Measurements from ENCODE around the gene RPL36.

The RPL36 gene

DNA sequence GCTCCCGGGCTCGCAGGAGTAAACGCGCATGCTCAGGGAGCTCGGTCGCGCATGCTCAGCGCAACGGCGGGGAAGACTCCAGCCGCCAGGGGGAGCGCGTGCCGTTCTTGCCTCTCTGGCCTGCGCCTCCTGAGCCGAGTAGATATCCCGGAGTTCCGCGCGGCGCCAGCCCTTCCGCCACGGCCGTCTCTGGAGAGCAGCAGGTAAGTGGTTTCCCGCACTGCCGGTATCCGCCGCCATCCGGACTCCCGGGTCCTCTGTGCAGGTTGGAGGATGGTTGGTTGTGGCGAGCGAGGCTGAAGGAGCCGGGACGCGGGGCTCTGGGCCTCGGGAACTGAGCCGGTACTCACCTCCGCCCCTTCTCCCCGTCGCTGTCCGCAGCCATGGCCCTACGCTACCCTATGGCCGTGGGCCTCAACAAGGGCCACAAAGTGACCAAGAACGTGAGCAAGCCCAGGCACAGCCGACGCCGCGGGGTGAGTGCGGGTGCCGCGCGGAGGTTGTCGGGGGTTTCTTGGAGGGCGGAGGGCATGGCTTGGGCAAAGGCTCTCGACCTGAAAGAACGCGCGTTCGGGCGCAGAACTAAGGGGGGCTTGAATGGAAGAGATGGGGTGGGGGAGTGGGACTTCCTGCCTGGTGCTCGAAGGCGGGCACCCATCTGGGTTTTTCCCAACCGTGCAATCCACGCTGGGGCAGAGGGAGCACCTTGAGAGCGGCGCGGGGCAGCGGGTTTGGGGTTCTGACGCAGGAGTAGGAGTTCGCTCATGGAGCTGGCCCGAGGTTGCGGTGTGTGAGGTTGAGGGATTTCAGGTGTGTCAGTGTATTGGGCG lies at the start of gene RPL36:
Gene RPL36 (plus strand): TSS at position 171 of the 830 bp plus-strand sequence. CDS start 213 bp downstream, at position 384.
- peak; percentile 76 for DNase-seq (ENCODE audit: low read depth)

DNA sequence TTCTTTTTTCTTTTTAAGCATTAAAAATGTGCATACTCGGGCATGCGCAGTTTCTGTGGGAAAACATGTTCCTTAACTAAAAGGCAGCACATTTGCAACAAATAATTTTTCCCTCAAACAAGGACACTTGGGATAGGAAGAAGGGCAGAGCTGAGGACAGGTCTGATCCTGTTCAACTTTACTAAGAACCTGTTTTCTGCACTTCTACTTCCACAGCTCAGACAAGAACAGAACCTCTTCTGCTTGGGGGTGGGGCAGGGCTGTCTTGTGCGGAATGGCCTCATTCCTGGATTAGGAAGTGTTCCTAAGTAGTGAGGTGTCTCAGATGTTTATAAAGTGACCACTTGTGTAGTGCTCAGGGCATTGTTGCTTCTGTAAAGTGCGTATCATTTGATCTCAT lies 48.9 kb upstream of the RPL36 start:
- no peak for DNase-seq (ENCODE audit: low read depth)

DNA sequence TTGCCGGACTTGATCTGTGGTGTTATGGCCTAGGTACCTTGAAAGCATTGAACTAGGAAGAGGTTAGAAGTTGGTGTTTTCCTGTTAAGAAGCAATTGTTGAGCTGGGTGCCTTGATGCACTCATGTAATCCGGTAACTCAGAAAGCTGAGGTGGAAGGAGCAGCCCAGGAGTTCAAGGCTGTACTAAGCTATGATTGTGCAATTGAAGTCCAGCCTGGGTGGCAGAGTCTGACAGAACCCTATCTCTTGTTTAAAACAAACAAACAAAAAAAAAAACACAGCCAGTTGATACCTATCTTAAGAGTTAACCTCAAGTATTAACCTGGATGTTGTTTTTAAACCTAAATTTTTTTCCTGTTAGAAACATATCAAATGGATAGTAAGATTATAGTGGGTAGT lies 47.9 kb upstream of the RPL36 start:
- DNase-seq (ENCODE audit: low read depth): no peak

DNA sequence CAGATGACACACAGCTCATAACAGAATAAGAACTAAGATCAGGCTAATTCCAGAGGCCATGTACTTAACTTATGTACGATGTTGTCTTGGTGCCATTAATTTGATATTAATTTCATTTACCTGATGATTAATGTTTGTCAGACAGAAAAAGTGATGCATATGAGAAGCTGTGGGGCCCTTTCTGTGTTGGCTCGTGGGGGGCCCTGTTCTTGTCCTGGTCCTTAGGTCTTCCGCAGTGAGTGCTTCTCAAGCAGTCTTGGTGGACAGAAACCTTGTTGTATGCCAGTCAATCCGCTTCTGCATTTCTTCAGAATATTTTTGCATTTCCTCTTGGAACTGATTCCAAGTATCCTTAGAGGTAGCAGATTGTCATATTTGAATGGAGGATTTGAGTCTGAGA lies 47.0 kb upstream of the RPL36 start:
- no peak for DNase-seq (ENCODE audit: low read depth)

DNA sequence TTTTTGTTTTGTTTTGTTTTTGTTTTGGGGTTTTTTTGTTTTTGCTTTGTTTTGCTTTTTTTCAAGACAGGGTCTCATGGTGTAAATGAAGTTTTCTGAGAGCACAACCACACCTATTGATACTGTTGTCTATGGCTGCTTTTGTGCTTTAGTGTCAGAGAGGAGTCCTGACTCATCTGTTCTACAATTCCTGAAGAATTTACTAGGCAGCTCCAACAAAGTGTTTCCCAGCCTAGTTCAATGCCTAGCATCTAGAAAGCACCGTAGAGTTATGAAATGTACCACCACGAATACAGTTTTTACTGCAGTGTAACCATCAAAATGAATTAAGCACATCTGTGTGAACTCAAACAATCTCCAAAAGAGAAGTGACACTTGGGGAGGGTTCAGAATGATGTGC lies 46.1 kb upstream of the RPL36 start:
- no peak for DNase-seq (ENCODE audit: low read depth)

DNA sequence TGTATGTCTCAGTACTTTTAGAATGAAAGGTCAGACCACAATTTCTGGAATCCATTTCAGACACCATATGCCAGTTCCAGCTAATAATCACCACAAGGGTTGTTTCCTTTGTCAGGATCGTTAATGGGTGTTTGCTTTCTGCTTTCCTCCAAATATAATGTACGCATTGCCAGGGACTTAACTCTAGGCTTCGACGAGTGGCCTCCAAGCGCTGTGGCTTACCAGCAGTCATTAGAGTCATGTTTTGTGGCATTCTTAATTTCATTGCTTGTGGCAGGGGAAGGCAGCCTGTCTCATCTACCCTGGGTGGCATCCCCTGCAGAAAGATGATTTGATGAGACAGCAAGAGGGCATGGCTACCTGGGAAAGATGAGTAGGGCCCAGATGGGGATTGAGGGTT lies 44.7 kb upstream of the RPL36 start:
- no peak for DNase-seq (ENCODE audit: low read depth)

DNA sequence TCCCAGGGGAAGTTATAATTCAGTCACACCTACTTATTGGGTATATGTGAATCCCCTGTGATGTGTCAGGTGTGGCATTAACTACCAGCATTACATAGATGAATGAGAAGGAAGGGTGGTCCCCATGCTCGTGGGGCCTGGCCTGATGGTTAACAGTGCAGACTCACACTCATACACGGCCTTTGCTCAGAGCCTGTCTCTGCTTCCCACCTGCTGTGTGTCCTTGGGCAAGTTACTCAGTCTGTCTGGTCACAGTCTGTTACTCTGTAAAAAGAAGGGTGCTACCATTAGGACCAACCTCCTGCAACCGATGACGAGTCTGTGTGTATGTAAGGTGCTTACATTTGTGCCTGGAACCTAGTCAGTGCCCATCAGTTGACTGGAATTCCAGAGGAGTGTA lies 43.4 kb upstream of the RPL36 start:
- DNase-seq (ENCODE audit: low read depth): no peak

DNA sequence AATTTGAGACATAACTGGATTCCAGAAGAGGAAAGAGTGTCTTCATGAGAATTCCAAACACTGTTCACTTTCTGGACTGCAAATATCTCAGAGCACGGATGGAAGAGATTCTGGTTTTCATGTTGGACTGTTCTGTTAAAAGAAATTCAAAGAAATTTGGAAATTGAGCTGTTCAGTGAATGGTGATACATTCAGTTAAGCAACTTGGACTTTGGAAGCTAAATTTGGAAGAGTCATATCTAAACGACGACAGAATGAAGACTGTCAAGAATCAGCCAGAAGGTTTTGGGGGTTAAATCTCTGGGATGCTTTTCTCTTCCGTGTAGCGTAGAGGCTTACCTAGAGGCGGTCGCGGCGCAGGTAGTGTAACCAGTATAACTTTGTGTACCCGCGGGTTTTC lies 41.6 kb upstream of the RPL36 start:
- DNase-seq (ENCODE audit: low read depth): no peak

DNA sequence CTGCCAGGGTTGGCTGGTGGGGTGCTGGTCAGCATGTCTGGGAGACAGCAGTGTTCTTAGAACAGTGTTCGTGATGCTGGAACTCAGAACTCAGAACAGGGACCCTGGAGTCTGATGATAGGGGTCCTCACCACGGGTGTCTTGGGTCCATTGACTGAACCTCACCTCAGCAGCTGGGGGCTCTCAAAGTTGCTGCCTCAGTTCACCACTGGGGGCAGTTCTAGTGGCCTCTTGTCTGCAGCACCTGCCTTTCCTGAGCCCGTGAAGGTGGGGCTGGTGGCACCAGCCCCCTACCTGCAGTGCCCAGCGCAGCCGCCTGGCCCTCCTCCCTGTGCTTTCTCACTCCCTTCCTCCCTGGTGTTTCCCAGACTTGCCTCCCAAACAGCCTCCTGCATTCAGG lies 38.7 kb upstream of the RPL36 start:
- DNase-seq (ENCODE audit: low read depth): no peak

DNA sequence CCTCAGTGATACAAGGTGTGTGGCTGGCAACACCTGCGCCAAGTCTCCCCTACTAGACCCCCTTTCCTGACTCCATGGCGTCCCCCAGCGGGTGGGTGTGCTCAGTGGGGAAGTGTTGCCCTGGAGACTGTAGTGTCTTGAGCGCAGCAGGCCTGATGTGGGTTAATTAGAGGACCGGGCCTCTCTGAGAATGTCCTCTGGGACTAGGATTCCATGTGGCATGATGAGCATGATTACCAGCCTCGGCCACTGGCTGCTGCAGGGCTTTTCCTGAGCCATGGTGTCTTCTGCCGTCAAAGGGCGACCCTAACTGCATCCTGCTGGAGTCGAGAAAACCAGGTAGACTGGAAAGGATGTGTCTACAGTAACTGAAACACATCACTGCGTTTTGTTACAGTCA lies 37.8 kb upstream of the RPL36 start:
- no peak for DNase-seq (ENCODE audit: low read depth)

DNA sequence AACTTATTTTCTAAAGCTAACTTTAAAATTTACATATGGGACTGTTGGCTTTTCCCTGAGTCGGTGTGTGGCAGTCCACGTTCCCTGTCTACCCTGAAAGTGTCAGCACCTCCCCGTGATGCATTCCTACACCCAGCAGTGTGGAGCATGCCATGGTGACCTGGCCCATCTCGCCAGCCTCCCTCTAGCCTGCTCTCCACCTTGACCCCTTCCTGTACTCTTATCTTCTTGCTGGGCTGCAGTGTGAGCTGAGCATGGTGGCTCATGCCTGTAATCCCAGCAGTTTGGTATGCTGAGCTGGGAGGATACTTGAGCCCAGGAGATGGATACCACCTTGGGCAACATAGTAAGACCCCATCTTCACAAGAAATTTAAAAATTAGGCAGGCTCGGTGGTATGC lies 35.2 kb upstream of the RPL36 start:
- no peak for DNase-seq (ENCODE audit: low read depth)

DNA sequence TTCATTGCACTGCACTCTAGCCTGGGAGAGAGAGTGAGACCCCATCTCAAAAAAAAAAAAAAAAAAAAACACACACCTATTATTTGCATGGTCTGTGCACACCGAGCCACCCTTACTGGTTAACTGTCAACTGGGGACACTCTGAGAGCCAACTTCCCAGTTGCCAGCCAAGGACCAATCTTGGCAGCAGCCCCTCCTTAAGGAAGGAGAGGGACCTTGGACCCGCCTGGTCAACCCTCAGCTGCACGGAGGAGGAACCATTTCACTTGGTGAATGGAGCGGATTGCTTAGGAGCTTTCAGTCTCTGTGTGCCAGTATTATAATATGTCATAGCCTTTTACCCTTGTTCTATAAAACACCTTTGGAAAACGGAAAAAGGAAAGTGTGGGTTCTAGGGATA lies 34.7 kb upstream of the RPL36 start:
- no peak for DNase-seq (ENCODE audit: low read depth)

DNA sequence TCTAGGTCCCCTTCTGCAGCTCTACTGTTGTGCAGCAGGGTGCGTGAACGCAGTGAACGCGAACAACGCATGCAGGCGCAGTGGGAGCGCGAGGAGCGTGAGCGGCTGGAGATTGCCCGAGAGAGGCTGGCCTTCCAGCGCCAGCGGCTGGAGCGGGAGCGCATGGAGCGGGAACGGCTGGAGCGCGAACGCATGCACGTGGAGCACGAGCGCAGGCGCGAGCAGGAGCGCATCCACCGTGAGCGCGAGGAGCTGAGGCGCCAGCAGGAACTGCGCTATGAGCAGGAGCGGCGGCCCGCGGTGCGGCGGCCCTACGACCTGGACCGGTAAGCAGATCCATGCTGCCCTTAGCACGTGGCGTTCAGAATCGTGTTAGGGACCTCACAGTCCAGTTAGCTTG lies 28.6 kb upstream of the RPL36 start:
- DNase-seq (ENCODE audit: low read depth): no peak

DNA sequence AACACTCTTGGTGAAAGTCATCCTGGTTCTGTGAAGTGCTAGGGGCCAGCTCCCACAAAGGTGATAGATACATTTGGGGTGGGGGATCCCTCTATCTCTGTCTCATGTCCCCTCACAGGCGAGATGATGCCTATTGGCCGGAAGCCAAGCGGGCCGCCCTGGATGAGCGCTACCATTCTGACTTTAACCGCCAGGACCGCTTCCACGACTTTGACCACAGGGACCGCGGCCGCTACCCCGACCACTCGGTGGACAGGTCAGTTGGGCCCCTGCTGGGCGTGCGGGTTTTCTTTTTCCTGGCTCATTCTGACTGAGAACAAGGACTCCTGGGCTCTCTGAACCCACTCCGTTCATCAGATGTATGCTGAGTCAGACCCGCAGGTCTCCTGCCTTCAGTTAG lies 26.2 kb upstream of the RPL36 start:
- no peak for DNase-seq (ENCODE audit: low read depth)

DNA sequence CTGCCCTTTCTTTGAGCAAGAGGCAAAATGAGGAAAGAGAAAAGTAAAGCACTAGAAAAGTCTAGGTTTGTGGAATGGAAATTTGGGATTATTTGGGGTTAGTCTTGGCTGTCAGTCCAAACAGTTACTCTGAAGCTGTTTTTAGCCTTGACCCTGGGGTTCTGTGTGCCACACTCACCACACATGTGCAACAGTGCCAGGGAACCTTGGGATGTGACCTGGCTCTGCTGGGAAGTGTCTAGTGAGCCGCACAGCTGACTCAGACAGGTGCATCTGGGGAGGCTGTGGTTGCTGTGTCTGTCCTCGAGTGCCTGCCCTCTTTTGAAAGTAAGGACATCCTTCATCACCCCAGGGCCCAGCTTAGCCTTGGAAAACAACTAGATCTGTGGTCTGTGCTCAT lies 25.6 kb upstream of the RPL36 start:
- DNase-seq (ENCODE audit: low read depth): no peak

DNA sequence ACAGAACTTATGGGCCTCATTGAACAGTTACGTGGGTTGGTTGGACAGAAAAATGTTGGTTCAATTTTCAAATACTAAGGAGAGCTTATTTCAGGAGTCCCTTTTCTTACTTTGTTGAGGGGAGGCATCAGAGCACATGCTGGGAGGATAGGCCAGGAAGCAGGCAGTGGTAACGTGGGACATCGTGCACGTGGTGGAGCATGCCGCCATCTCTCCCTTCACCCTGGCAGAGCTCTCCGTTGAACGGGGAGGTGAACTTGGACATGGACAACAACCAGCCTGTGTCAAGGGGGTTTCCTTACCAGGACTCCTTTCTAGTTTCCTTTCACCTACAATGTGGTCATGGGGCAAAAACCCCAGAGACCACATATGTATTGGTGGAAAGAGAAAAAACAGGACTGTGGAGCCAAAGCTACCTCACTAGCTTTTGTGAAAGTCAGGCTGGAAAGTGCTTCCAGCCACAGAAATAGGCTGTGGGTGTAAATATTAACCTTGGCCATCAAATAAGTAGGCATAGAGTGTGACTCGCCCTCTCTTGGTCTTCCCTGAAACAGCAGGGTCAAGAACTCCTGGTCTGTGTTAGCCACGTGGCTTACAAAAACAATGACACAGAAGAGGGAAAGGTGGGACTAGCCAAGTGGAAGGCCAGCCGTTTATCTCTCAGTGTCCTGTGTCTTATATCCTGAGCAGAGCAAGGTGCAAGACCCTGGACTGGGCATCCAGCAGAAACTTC lies 24.1 kb upstream of the RPL36 start:
- no peak for DNase-seq (ENCODE audit: low read depth)

DNA sequence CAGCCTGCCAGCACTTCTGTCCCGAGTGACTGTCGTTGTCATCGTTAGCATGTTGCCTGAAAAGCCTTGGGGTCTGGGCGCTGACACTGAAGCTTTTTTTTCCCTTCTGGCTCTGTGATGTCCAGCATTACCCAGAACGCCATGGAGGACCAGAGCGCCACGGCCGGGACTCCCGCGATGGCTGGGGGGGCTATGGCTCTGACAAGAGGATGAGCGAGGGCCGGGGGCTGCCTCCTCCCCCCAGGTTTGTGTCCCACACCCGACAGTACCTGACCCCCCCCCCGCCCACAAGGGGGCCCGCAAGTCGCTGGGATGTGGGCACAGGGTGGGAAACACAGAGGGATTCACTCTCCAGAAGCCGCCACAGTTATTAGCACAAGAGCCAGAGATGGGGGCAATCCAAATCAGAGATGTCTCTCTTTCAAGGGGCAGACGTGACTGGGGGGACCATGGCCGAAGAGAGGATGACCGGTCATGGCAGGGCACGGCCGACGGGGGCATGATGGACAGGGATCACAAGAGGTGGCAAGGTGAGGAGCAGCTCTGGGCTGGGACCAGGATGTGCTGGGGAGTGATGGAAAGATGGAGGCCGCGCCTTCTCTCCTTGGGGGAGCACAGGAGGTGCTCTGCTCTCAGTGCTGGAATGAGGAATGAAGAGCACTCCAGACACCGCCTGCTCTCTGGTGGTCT lies 23.0 kb upstream of the RPL36 start:
- no peak for DNase-seq (ENCODE audit: low read depth)

DNA sequence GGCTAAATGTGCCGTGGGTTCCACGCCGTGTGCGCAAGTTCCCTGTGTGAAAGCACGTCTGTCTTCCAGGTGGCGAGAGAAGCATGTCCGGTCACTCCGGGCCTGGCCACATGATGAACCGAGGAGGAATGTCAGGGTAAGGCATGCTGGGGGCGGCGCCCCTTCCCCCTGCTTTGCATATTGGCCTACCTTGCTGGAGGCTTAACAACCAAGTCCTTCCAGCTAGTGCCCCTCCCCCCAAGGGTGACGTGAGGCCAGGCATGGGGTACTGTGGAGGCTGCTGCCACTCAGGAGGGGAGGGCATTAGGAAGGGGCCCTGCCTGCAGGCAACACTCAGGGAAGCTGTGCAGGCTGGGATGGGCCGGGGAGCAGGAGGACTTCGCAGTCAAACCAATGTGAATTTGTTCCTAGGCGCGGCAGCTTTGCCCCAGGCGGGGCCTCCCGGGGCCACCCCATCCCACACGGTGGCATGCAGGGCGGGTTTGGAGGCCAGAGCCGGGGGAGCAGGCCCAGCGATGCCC lies 22.3 kb upstream of the RPL36 start:
- DNase-seq (ENCODE audit: low read depth): no peak

DNA sequence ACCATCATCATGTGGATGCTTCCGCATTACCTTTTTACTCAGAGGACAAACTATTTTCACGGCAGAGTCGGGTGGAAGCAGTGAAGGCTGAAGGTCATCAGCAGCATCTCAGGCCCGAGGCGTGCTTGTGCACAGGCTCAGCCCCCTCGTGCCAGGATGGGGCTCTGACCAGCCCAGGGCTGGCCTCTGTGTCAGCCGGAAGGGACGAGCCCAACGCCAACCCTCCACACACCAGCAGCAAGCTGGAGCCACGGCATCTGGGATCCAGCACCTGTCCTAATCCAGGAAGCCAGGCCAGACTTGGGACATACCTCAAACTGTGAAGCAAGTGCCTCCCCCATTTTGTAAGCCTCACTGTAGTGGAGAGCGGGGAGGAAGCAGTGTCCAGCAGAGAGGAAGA lies 20.9 kb upstream of the RPL36 start:
- no peak for DNase-seq (ENCODE audit: low read depth)

DNA sequence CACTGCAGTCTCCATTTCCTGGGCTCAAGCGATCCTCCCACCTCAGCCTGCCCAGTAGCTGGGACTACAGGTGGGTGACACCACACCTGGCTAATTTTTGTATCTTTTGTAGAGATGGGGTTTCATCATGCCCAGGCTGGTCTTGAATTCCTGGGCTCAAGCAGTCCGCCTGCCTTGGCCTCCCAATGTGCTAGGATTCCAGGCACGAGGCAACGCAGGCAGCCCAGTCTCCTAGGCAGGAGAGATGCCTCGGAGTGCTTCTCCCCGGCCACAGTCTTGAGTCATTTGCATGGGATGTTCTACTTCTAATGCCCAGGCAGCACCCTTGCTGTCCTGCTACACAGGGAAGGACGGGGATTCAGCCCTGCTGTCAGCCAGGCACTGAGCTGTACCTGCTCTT lies 18.5 kb upstream of the RPL36 start:
- no peak for DNase-seq (ENCODE audit: low read depth)

DNA sequence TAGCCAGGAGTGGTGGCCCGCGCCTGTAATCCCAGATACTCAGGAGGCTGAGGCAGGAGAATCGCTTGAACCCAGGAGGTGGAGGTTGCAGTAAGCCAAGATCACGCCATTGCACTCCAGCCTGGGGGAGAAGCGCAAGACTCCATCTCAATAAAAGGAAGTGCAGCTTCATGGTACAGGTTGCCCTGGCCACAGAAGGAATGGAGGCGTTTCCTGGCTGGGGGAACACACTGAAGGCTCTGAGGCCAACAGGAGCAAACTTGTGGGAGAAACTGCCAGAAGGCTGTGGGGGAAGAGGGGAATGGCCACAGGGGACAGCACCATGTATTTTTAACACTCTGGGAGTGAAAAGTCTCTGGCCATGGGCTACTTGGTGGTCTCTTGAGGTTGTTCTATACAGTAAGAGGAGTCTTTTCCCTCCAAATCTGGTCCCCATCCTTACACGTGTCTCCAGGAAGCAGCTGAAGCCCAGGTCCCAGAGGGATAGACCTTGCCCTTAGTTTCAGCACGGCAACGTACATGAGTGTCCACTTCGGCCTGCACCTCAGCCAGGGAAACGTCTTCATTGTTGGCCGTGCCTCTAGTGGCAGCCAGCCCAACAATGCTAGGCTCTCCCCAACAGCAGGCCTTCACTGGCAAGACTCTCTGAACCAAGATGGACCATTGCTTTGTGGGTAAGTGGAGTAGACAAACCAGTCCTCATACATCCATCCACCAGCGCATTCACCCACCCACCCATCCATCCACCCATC lies 17.2 kb upstream of the RPL36 start:
- no peak for DNase-seq (ENCODE audit: low read depth)

DNA sequence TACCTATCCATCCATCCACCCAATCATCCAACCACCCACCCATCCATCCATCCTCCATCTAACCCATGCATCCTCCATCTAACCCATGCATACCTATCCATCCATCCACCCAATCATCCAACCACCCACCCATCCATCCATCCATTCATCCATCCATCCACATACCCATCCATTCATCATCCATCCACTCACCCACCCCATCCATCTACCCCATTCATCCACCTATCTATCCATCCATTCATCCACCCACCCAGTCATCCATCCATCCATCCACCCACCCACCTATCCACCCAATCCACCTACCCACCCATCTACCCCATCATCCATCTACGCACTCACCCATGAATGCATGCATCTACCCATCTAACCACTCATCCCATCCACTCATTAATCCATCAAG lies 16.3 kb upstream of the RPL36 start:
- DNase-seq (ENCODE audit: low read depth): no peak

All from HS-5 (cell line).